NB4 (cell line): ENCODE results near the gene NPHP4.

Source experiments
- DNase-seq: peaks from one replicate; pipeline ENCODE4 v3.0.0; 2010; ENCODE audit warnings: low read depth
- H3K4me3 ChIP-seq: one replicate; pipeline ENCODE4 v1.5.1; 2011; ENCODE audit warnings: mild to moderate bottlenecking, low read depth, low read length, moderate library complexity
- CTCF ChIP-seq: IDR thresholded peaks from one replicate; pipeline ENCODE4 v1.5.1; 2012; ENCODE audit warnings: low read depth, low read length
- MYC ChIP-seq: IDR thresholded peaks from 2 replicates; pipeline ENCODE4 v1.6.1; 2011; ENCODE audit warnings: low read depth, low read length
- POLR2A ChIP-seq: IDR thresholded peaks from 2 replicates; pipeline ENCODE4 v1.6.1; 2011; ENCODE audit warnings: mild to moderate bottlenecking; ENCODE audit not compliant: insufficient read length; ENCODE audit errors: extremely low read depth
- TF ChIP-seq, protein P1 (sequence below): IDR thresholded peaks from 2 replicates; pipeline ENCODE4 v1.6.1; 2011; ENCODE audit warnings: low read depth, low read length

Gene NPHP4

DNA sequence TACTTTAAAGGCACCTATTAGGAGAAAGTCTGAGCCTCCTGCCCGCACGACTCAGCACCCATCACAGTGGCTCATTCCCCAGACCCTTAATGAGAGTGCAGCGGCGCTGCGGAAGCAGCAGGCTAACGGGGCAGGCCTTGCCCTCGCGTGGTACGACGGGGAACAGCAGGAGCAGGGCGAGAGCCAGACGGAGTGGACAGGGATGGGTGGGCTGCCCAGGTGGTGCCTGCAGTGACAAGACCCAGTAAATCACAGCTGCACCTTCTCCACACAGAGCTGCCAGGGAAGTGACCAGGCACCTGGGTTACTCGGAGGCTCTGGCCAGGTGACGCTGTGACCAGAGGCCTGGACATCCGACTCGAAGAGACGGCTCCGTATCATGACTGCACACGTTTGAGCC lies 131.9 kb downstream of the NPHP4 start:
- TF ChIP-seq MYC (no peak), POLR2A (no peak), CTCF (no peak)
- TF ChIP-seq, protein P1, sequence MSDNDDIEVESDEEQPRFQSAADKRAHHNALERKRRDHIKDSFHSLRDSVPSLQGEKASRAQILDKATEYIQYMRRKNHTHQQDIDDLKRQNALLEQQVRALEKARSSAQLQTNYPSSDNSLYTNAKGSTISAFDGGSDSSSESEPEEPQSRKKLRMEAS, result no peak
- no peak for DNase-seq
- H3K4me3 ChIP-seq, result no peak overlapping the region

DNA sequence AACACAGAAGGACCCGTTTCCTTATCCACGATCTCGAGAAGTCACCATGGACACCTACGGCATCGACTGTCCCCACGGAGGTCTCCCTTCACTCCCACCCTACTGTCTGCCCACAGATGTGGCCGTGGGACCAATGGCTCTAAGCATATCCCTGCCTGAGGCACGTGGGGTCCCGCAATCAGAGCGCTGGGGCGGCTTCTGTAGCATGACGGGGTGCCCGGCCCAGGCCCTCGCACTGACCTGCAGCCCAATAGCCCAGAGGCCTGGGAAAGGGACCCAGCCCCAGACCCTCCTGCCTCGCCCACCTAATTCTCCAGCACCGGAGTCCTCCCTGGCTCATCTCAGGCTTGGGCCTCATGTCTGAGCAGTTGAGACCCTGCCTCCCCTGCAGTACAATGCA lies 132.5 kb downstream of the NPHP4 start:
- TF ChIP-seq MYC (no peak), POLR2A (no peak)
- DNase-seq, result no peak
- no peak overlapping the region for H3K4me3 ChIP-seq

DNA sequence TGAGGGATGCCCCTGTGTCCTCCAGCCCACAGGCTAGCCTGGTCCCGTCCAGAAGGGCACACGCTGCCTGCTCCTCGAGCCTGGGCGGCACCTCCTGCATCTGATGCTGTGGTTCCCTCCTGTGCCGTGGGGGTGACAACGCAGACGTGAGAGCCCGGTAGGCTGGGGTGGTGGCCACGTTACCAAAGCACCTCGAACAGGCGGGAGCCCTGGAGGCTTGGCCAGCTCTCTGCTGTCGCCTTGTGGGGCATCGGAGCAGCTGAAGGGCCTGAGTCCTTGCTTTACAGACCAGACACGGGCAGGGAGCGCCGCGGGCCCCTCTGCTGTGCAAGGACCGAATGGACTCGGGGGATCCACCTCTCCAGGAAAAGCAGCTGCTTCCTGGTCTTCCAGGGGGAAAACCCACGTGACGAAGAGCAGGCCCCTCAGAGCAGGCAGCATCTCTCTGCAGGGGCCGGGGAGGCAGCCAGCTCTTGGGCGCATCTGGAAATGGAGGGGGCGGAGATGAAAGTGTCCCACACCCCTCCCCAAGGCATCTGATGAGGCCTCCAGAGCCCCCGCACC lies 133.3 kb downstream of the NPHP4 start:
- TF ChIP-seq MYC (no peak), CTCF (no peak), POLR2A (no peak)
- TF ChIP-seq, protein P1, result no peak
- no peak overlapping the region for H3K4me3 ChIP-seq
- no peak for DNase-seq

- no peak for DNase-seq
- H3K4me3 ChIP-seq, result no peak overlapping the region
- TF ChIP-seq, protein P1, result no peak
- TF ChIP-seq POLR2A (no peak), MYC (no peak), CTCF (no peak)
Observed at GRCh38 chr1:5858246-5858645, 134.0 kb downstream of the NPHP4 start.

DNA sequence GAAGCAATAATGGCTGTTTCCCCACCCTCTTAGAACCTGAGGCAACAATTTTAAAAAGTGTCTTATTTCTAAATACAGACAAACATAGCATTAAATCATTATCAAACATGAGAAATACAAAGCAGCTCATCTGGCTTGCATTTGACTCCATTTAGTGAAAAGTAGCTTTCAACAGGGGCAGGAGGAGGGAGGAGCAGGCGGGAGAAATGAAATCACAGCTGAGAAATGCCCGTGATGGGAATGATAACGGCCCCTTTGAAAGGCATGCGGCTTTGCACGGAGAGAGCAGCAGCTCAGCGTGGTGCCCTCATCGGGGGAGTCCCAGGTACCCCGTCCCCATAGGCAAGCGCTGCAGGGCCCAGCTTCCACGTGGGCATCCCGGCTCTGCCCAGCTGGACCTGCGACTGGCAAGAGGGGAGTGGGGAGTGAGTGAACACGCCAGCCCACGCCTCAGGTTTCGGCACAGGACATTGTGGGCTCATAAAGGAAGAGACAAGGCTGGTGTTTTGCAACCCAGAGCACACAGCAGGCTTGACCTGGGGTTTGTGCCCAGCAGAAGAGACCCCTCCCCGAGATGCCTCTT lies 134.6 kb downstream of the NPHP4 start:
- H3K4me3 ChIP-seq, result no peak overlapping the region
- DNase-seq, result no peak
- TF ChIP-seq CTCF (no peak), POLR2A (no peak), MYC (no peak)
- TF ChIP-seq, protein P1, result no peak

DNA sequence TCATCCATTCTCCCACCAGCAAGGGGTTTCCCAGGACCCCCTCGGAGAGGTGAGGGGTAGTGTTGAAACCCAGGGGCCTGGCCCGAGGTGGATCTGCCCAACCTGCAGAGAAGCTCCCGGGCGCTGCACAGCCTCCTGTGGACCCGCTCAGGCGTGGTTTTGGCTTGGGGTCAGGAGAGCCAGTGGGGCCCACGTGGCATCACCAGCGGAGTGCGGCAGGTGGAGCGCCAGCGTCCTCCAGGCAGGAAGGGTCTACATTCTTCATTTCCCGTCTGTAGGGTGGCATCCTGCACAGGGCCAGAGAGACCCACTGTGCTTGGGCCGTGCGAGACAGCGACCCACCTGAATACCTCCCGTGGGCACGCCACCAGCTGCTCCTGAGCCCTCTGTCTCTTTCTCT lies 135.2 kb downstream of the NPHP4 start:
- no peak for DNase-seq
- TF ChIP-seq, protein P1, result no peak
- TF ChIP-seq POLR2A (no peak), CTCF (no peak), MYC (no peak)
- no peak overlapping the region for H3K4me3 ChIP-seq
